HG03469 (cell line): ENCODE measurements around the gene TNKS2.

Experiments used
- ATAC-seq: cut with Tn5 transposase; IDR thresholded peaks from one replicate; pipeline ENCODE4 v1.9.1; 2021; ENCODE audit warnings: mild to moderate bottlenecking, moderate library complexity, moderate number of reproducible peaks; ENCODE audit not compliant: unreplicated experiment

The TNKS2 gene

GRCh38 chr10:91907914-91908336, 109.7 kb downstream of the TNKS2 start:
- ATAC-seq, result no peak

- ATAC-seq, result peak; percentile 83
Measured at GRCh38 chr10:91908337-91909116, 110.3 kb downstream of the TNKS2 start.

GRCh38 chr10:91909117-91909677, 111.0 kb downstream of the TNKS2 start, which contains the start of gene FGFBP3:
FGFBP3 (minus strand) TSS chr10:91909486; CDS start chr10:91908969, 517 bp downstream.
- ATAC-seq, result no peak

GRCh38 chr10:91910467-91910866, 112.2 kb downstream of the TNKS2 start:
- ATAC-seq, result no peak
